Measurements from ENCODE around the gene GCNT4. TPM values are rescaled to one million over a fixed set of nuclear protein-coding genes. Genes with fewer than 3 reads are reported as not detected.
A peak's percentile ranks its signal among the peaks of the same experiment; 100 is the strongest.
"Not testable (repeated sequence)": the region's sequence is repeated elsewhere in the genome, so short reads cannot be mapped to it uniquely, and the experiment has no call there.

Gene GCNT4
- 3.7 and 10.1 TPM in 2 replicates for polyA plus RNA-seq (2011; rRNA removed)
- 5.1 and 6.5 TPM in 2 replicates for polyA minus RNA-seq (2011; rRNA and poly(A)+ RNA removed)

GRCh38 chr5:75052192-75053053 is at the start of gene GCNT4:
TSS of gene GCNT4 (minus strand) at chr5:75052558. CDS start at chr5:75030037, 22,521 bp downstream.
- no peak for TF ChIP-seq CTCF (IDR thresholded peaks at IDR 0.05; ENCODE audit: insufficient read depth, low read depth, low read length)
- DNase-seq (ENCODE audit: low read depth): no peak
- POLR2A ChIA-PET: no interaction called here
- CTCF ChIA-PET: interaction anchor here (0.6 to 1.1 kb wide), 2 partner anchors 127 to 145 kb away, joined by 3 read pairs; no protein-coding TSS in a partner anchor
- no peaks in the 10 kb centered on the region for H3K27me3 ChIP-seq (ENCODE audit: control insufficient read depth, insufficient read depth, low read length)
- no peaks in the 10 kb centered on the region for H3K36me3 ChIP-seq (ENCODE audit: control insufficient read depth, insufficient read depth, low read length)
- peak within 1 kb of the TSS; percentile 70 for H3K4me3 ChIP-seq (ENCODE audit: low read depth, low read length)

- CTCF ChIA-PET: interaction anchor here (0.7 to 0.8 kb wide), 2 partner anchors 171 to 177 kb away, joined by 3 read pairs; no protein-coding TSS in a partner anchor
- H3K36me3 ChIP-seq (ENCODE audit: control insufficient read depth, insufficient read depth, low read length); H3K4me3 ChIP-seq (ENCODE audit: low read depth, low read length); H3K27me3 ChIP-seq (ENCODE audit: control insufficient read depth, insufficient read depth, low read length): not testable (repeated sequence)
- POLR2A ChIA-PET: interaction anchor here (0.6 kb wide), 1 partner anchor 54 kb away, joined by 4 read pairs; no protein-coding TSS in a partner anchor
- peak; percentile 9 for DNase-seq (ENCODE audit: low read depth)
Observed at GRCh38 chr5:75095956-75096355, 43.6 kb upstream of the GCNT4 start.

GRCh38 chr5:75091597-75091996 is 39.2 kb upstream of the GCNT4 start:
- Histone ChIP-seq H3K4me3 (ENCODE audit: low read depth, low read length) (no peak overlapping the region), H3K36me3 (ENCODE audit: control insufficient read depth, insufficient read depth, low read length) (no peaks in the 10 kb centered on the region), H3K27me3 (ENCODE audit: control insufficient read depth, insufficient read depth, low read length) (no peaks in the 10 kb centered on the region; the same call in none of the 2 replicates)
- ChIA-PET CTCF (interaction anchor here (0.7 to 1.3 kb wide), 2 partner anchors 20 to 166 kb away, joined by 3 read pairs; no protein-coding TSS in a partner anchor), POLR2A (no interaction called here)
- no peak for TF ChIP-seq CTCF (IDR thresholded peaks at IDR 0.05; ENCODE audit: insufficient read depth, low read depth, low read length)
- peak; percentile 1 for DNase-seq (ENCODE audit: low read depth)

- ChIA-PET CTCF (interaction anchor here (0.7 kb wide), 1 partner anchor 172 kb away, joined by 3 read pairs; no protein-coding TSS in a partner anchor), POLR2A (no interaction called here)
- Histone ChIP-seq H3K4me3 (ENCODE audit: low read depth, low read length) (no peak overlapping the region), H3K36me3 (ENCODE audit: control insufficient read depth, insufficient read depth, low read length) (no peaks in the 10 kb centered on the region), H3K27me3 (ENCODE audit: control insufficient read depth, insufficient read depth, low read length) (no peaks in the 10 kb centered on the region; the same call in none of the 2 replicates)
- no peak for DNase-seq (ENCODE audit: low read depth)
- TF ChIP-seq CTCF (IDR thresholded peaks at IDR 0.05; ENCODE audit: insufficient read depth, low read depth, low read length): no peak
Observed at GRCh38 chr5:75089662-75090061, 37.3 kb upstream of the GCNT4 start.

GRCh38 chr5:75089137-75089536 is 36.8 kb upstream of the GCNT4 start:
- no peak for TF ChIP-seq CTCF (IDR thresholded peaks at IDR 0.05; ENCODE audit: insufficient read depth, low read depth, low read length)
- H3K4me3 ChIP-seq (ENCODE audit: low read depth, low read length): no peak overlapping the region
- ChIA-PET POLR2A (no interaction called here), CTCF (no interaction called here)
- H3K36me3 ChIP-seq (ENCODE audit: control insufficient read depth, insufficient read depth, low read length): no peaks in the 10 kb centered on the region
- no peaks in the 10 kb centered on the region; the same call in none of the 2 replicates for H3K27me3 ChIP-seq (ENCODE audit: control insufficient read depth, insufficient read depth, low read length)
- no peak for DNase-seq (ENCODE audit: low read depth)
